Cardiac muscle cell (in vitro differentiated cells and primary cell): ENCODE measurements around the gene RPS6KB2. TPM values are rescaled to one million over a fixed set of nuclear protein-coding genes. Genes with fewer than 3 reads are reported as not detected.

ENCODE experiments used
- DNase-seq, 2 donors: peaks; one replicate each; pipeline versions ENCODE4 v3.0.0 to v3.0.0-alpha.2; 2010 to 2017; ENCODE audit warnings: low read depth in 1 of 2, low spot score in 1 of 2
- H3K27ac ChIP-seq: fragments of 200-600 bp; sonication (generic); 2 replicates; pipeline ENCODE4 v1.5.1; 2016
- H3K27me3 ChIP-seq: fragments of 200-600 bp; sonication (generic); 2 replicates; pipeline ENCODE4 v1.6.0; 2016; ENCODE audit warnings: control low read depth
- H3K36me3 ChIP-seq: fragments of 200-600 bp; sonication (generic); 2 replicates; pipeline ENCODE4 v1.5.1; 2016; ENCODE audit warnings: control low read depth
- H3K4me1 ChIP-seq: fragments of 200-600 bp; sonication (generic); 2 replicates; pipeline ENCODE4 v1.8.1; 2017; ENCODE audit warnings: low read depth, mild to moderate bottlenecking, mixed run types
- H3K4me3 ChIP-seq: fragments of 200-600 bp; sonication (generic); 2 replicates; pipeline ENCODE4 v1.5.1; 2016; ENCODE audit warnings: mild to moderate bottlenecking
- H3K9me3 ChIP-seq: fragments of 200-600 bp; sonication (generic); 2 replicates; pipeline ENCODE4 v1.5.1; 2017; ENCODE audit warnings: low read depth, mild to moderate bottlenecking, control low read depth
- CTCF ChIP-seq: IDR thresholded peaks from 2 replicates; pipeline ENCODE4 v1.5.1; 2012; ENCODE audit warnings: low read depth, mild to moderate bottlenecking, low read length
- polyA plus RNA-seq: library from polyadenylated mRNA; unstranded; fragments of >200 nt; fragmentation: Nextera tagmentation; extraction: Ambion mirVana; gene quantifications from 2 replicates; pipeline ENCODE4 v1.2.1, GENCODE V29; 2016
- total RNA-seq: library from RNA; depleted of rRNA; stranded (reverse); fragments of >200 nt; gene quantifications from 2 replicates; pipeline ENCODE4 v1.2.3, GENCODE V29; 2016

Gene RPS6KB2
- total and polyA plus RNA-seq, 2 experiments from 2014 or later = 92.5 to 97.0 TPM

DNA sequence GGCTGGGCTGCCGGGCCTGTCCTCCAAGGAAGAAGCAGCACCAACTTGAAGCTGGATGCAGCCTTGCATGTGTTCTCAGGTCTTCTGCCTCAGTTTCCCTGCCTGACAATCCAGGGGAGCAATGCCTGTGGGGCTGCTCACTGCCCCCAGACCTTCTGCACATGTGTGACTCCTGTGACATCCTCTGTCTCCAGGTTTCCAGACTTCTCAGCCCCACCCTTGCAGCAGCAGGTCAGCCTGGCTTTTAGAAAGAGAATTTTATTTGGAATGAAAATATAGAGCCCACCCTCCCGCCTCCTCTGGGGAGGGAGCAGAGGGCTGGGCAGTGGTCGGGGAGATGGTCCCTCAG, 9.5 kb downstream of the RPS6KB2 start:
- Histone ChIP-seq H3K36me3 (peaks cover 13% of the 10 kb centered on the region), H3K27me3 (no peaks in the 10 kb centered on the region), H3K4me3 (no peak overlapping the region), H3K4me1 (no peaks in the 10 kb centered on the region), H3K27ac (no peak overlapping the region), H3K9me3 (no peaks in the 10 kb centered on the region)
- no peak for DNase-seq
- no peak for TF ChIP-seq CTCF

DNA sequence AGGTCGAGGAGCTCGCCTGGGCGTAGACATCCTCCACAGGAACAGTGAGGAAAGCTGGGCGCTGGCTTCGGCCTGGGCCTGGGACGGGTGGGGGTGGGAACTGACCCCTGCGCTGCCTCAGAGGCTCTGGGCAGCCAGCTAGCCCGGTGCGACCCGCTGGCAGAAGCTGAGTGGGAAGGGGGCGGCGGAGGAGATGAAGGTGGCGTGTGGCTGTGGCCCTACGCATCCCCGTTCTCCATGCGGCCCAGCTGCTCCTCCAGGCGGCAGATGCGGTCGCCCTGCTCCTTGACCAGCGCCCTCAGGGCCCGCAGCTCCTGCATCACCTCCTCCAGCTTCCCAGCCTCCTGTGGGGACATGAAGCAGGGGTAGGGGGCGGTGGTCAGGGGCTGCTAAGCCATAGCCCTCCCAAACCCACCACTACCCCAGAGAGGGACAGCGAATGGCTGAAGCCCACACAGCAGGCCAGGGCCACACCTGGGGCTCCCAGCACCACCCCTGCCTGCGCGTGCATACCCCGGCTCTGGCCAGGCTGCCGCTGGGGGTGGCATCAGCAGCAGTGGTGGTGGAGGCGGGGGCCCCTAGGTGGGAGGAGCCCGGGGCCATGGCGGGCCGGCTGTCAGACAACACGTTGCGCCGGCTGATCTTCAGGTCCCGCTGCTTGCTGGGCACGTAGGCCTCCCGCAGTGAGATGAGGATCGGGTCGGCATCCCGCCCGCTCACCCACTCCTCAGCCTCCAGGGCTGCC, 10.0 kb downstream of the RPS6KB2 start:
- Histone ChIP-seq H3K36me3 (peaks cover 12% of the 10 kb centered on the region), H3K4me1 (no peaks in the 10 kb centered on the region), H3K27ac (peak overlapping the region; percentile 34), H3K27me3 (no peaks in the 10 kb centered on the region), H3K9me3 (no peaks in the 10 kb centered on the region), H3K4me3 (no peak overlapping the region)
- DNase-seq = no peak
- TF ChIP-seq CTCF = no peak

DNA sequence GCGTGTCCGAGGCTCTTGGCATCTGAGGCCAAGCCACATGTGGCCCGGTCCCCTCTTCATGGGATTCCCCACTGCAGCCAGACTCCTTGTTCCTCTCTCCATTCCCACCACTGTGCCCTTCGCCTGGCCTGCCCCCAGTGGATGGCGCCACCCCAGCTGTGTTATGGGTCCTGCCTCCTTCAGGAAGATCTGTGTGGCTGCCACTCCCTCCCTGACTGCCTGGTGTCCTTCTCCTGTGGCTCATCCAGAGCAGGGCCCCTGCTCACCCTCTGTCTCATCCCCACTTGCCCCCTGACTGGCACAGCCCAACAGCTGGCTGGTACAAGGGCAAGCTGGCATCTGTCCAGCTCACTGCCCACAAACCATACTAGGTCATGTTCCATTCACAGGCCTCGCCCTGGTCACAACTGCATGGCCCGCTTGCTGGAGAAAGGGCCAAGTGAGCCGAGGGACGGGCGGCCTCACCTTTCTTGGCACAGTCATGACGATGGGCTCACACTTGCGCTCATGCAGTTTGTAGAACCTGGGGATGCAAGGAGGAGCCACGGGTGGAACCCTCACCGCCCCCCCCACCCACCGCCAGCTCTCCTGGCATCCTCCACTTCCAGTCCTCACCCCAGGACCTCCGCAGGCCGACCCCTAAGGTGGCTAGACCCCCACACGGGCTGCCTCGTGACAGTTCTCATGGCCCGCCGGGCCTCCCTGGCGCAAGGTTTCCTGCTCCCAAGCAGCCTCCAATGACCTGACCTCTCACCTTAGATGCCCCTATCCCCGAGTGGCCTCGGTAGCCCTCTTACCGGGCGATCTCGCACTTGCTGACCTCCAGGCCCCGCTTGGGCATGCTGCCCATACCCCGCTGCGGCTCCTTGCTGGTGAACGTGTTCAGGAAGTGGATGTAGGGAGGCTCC, 11.3 kb downstream of the RPS6KB2 start:
- H3K4me1 ChIP-seq = no peaks in the 10 kb centered on the region
- peak overlapping the region; percentile 34 for H3K27ac ChIP-seq
- peaks cover 3% of the 10 kb centered on the region for H3K36me3 ChIP-seq
- H3K9me3 ChIP-seq = no peaks in the 10 kb centered on the region
- H3K27me3 ChIP-seq = no peaks in the 10 kb centered on the region
- no peak for TF ChIP-seq CTCF
- no peak overlapping the region for H3K4me3 ChIP-seq
- peak in 1 of 2 donors; percentile 17 for DNase-seq

DNA sequence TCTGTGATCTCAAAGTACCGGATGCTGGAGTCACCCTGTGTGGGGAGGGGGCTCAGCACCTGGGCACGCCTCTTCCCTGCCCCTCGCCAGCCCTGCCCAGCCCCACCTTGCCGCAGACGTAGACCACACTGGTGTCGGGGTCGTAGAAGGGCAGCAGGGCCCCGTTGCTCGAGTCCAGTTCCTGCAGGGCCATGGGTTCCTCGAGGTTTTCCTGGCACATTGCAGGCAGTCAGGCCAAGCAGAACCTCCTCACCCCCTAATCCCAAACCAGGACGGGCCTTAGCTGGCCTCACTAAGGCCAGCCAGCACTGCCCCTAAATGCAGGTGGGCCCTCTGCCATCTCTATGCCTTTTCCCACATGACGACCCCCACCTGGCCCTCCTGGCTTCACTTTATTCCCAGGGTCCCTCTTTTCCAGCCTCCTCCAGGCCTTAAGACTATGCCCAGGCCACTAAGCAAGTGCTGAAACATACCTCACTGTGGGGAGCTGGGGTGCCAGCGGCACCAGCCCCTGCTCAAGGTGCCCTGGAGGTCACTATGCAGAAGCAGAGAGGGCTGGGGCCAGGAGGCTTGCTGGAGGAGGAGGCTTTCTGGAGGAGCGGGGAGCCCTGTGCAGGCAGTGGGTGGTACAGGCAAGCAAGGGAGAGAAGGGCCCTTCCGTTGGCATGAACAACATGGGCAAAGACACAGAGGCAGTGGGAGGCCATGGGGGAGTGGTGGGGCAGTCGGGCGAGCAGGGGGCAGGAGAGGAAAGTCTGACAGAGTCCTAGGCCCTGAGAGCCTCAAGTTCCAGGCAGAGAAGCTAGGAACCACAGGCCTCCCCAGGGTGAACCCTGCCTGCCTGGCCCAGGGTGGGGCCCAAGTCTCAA, 12.2 kb downstream of the RPS6KB2 start:
- no peak for DNase-seq
- Histone ChIP-seq H3K4me1 (no peaks in the 10 kb centered on the region), H3K27ac (no peak overlapping the region), H3K4me3 (no peak overlapping the region), H3K27me3 (no peaks in the 10 kb centered on the region), H3K36me3 (peaks cover 3% of the 10 kb centered on the region), H3K9me3 (no peaks in the 10 kb centered on the region)
- no peak for TF ChIP-seq CTCF

- no peak for DNase-seq
- Histone ChIP-seq H3K27me3 (no peaks in the 10 kb centered on the region), H3K4me1 (no peaks in the 10 kb centered on the region), H3K9me3 (no peaks in the 10 kb centered on the region), H3K4me3 (no peak overlapping the region), H3K27ac (no peak overlapping the region), H3K36me3 (peaks cover 3% of the 10 kb centered on the region)
- TF ChIP-seq CTCF = no peak
Observed at GRCh38 chr11:67441098-67441563, 12.8 kb downstream of the RPS6KB2 start.
